LNCaP clone FGC (cell line): ENCODE measurements around the gene MAP3K1.

Experiments
- DNase-seq: peaks from one replicate; pipeline ENCODE4 v3.0.0-alpha.2; 2011; ENCODE audit warnings: low read depth
- H3K4me3 ChIP-seq: 2 replicates; pipeline ENCODE4 v1.5.1; 2011; ENCODE audit warnings: mild to moderate bottlenecking, low read depth, low read length, control low read depth
- CTCF ChIP-seq: IDR thresholded peaks from 2 replicates; pipeline ENCODE4 v1.5.1; 2012; ENCODE audit warnings: mild to moderate bottlenecking; ENCODE audit not compliant: control insufficient read depth, insufficient read depth; ENCODE audit errors: extremely low read depth

The MAP3K1 gene

DNA sequence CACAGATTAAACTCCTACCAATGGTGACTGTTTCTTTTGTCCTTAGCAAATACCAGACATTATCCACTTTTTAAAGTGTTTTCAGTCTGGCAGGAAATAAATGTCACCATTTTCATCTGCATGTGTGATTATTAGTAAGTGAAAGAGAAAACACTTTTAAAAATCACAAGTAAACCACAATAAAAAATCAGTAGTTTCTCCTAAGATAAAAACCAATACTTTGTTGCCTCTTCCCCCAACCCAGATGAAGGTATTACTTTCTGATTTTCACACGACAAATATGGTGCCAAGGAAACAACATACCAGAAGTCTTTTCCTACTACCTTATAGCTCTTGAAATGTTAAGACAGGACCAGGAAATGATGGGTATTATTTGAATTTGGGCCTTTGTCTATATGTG, 11.5 kb upstream of the MAP3K1 start:
- TF ChIP-seq CTCF: no peak
- no peak for DNase-seq
- no peak overlapping the region for H3K4me3 ChIP-seq

- DNase-seq: no peak
- no peak for TF ChIP-seq CTCF
- no peak overlapping the region for H3K4me3 ChIP-seq
These were observed 7.7 kb upstream of the MAP3K1 start for GRCh38 chr5:56807679-56808078.

DNA sequence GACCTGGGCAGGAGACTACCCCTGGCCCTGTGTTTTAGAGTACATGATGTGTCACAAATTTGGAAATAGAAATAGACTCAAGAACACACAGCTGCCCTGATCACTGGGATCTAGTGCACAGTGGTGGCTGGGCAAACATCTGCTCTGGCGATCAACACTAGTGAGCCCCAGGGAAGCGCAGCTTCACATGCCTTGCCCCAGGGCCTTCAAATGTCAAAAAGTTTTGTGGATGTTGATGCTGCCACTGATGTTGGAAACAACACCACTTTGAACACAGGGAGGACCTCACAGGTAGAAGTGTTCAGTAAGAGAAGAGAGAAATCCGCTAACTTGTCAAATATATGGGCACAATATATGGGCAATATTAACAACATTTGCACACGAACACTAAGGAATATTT, 7.1 kb upstream of the MAP3K1 start:
- H3K4me3 ChIP-seq: no peak overlapping the region
- TF ChIP-seq CTCF: no peak
- no peak for DNase-seq

DNA sequence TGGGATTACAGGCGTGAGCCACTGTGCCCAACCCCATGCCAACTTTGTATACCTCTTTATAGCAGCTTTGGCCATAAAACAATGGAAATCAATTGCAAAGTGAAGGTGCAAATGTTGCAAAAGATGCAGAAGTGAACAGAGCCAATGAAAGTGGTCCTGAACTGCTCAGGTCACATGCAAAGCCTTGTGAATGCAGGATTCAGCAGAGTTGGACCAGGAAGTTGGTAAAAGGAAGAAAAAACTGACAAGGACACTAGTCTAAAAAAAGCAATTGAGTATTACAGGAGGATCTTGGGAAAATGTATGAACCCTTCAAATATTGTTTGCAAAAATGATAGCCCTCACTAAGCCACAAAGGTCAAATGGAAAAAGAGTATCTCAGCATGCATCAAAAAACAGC, 4.5 kb upstream of the MAP3K1 start:
- no peak for TF ChIP-seq CTCF
- no peak overlapping the region for H3K4me3 ChIP-seq

DNA sequence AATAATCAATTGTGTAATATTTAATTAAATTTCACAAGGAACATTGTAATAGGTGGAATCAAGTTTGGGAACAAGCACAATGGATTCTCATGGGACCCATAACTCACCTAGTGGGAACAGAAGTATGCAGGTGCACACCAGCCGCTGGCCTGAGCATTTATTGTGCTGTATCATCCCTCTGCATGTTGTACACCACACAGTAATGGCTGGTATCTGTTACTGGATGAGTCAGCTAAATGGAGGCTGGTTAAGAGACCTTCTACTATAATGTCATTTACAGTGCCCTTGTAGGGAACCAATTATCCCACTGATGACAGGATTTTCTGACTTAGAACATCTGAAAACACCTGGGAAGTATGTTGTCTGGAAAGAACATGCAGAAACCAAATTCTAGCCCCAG, 3.2 kb upstream of the MAP3K1 start:
- no peak for DNase-seq

More for the DNA sequence above, 4.5 kb upstream of the MAP3K1 start:
- DNase-seq: no peak

DNA sequence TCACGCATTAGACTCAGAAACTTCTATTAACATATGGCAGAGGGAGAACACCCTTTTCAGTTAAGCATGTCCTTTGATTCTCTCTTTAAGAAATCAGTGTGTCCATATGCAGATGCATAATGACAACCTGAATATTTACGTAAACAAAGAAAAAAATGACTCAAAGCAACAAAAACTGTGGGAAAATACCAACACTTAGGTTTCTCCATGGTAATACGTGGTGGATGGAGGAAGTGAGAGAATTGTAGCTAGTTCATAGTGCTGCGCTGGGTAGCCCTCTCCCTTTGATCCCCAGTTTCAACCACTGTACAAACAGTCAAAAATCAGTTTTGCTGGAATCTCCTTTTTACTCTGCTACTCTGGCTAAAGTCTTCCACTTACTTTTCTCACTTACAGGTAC, 2.0 kb upstream of the MAP3K1 start:
- DNase-seq: no peak
- H3K4me3 ChIP-seq: no peak overlapping the region
- TF ChIP-seq CTCF: no peak

More for the DNA sequence above, 3.2 kb upstream of the MAP3K1 start:
- no peak overlapping the region for H3K4me3 ChIP-seq
- TF ChIP-seq CTCF: no peak

- peak overlapping the region; percentile 83 for H3K4me3 ChIP-seq
- DNase-seq: no peak
- peak; percentile 9; the same call in 1 of the 2 replicates for TF ChIP-seq CTCF
These were observed 887 bp upstream of the MAP3K1 start for GRCh38 chr5:56814361-56814962.
